ENCODE results near the gene NDUFC1. TPM values are rescaled to one million over a fixed set of nuclear protein-coding genes. Genes with fewer than 3 reads are reported as not detected.

NDUFC1 gene
- polyA plus RNA-seq, 3 donors = 24.7 to 134 (median 123) TPM

DNA sequence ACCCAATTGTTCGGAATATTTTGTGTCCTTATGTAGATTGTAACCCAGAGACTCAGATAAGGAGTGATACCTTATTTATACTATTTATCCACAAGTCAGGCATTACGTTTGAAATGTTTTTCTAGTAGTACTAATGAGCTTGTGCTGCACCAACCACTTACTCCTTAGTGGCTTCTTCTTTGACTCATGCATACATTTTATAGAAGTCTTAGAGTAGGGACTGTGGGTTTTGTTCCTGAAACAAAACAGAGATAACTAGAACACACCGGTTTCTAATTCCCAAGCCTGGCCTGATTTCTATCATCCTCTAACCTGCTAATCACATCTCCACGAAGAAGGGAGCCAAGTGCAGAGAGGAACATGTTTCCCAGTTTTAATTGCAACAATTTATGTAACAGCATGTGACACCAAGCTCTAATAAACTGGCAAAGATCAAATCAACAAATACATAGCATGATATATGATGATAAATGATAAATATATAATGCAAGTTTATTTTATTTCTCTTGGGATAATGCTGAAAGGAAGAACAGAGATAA, 54.5 kb downstream of the NDUFC1 start:
- Histone ChIP-seq H3K9me3 (replicated peaks in 1 of 2; ENCODE audit: control insufficient read depth in 1 of 2, insufficient read depth in 1 of 2, low read length in 2 of 2) (no peaks in the 10 kb centered on the region), H3K4me3 (replicated peaks in 1 of 3; ENCODE audit: low read depth in 2 of 3, low read length in 3 of 3) (no peak overlapping the region), H3K79me2 (ENCODE audit: insufficient read depth, low read length) (no peaks in the 10 kb centered on the region), H3K4me2 (replicated peaks; ENCODE audit: extremely low read depth, low read length, poor library complexity, severe bottlenecking) (no peak overlapping the region), H4K20me1 (ENCODE audit: insufficient read depth, low read length) (no peaks in the 10 kb centered on the region), H3K4me1 (ENCODE audit: control insufficient read depth in 1 of 2, insufficient read depth in 2 of 2, low read length in 2 of 2) (no peaks in the 10 kb centered on the region), H3K36me3 (replicated peaks in 1 of 2; ENCODE audit: control insufficient read depth in 1 of 2, insufficient read depth in 2 of 2, low read length in 2 of 2) (no peaks in the 10 kb centered on the region), H2AFZ (ENCODE audit: insufficient read depth, low read depth, low read length, poor library complexity, severe bottlenecking) (no peak overlapping the region), H3K27ac (ENCODE audit: low read depth in 1 of 2, low read length in 2 of 2) (no peak overlapping the region), H3K27me3 (ENCODE audit: control insufficient read depth in 2 of 2, insufficient read depth in 2 of 2, low read length in 2 of 2) (no peaks in the 10 kb centered on the region), H3K9ac (ENCODE audit: insufficient read depth, low read length, poor library complexity, severe bottlenecking) (no peak overlapping the region)
- Mint-ChIP-seq H3K9me3 (no peaks in the 10 kb centered on the region), H3K4me3 (no peak overlapping the region), H3K36me3 (no peaks in the 10 kb centered on the region), H3K27ac (no peak overlapping the region), H3K4me1 (no peaks in the 10 kb centered on the region), H3K27me3 (ENCODE audit: low read depth in 3 of 3) (peaks cover 0 to 2% (median 2%) of the 10 kb centered on the region in 3 donors)
- intact Hi-C loops (cut with micrococcal nuclease) = no loop called here
- no CpG with 5 or more reads among the region's 4 CpGs for WGBS (ENCODE audit: insufficient coverage)
- no peak for DNase-seq
- TF ChIP-seq, protein P1, sequence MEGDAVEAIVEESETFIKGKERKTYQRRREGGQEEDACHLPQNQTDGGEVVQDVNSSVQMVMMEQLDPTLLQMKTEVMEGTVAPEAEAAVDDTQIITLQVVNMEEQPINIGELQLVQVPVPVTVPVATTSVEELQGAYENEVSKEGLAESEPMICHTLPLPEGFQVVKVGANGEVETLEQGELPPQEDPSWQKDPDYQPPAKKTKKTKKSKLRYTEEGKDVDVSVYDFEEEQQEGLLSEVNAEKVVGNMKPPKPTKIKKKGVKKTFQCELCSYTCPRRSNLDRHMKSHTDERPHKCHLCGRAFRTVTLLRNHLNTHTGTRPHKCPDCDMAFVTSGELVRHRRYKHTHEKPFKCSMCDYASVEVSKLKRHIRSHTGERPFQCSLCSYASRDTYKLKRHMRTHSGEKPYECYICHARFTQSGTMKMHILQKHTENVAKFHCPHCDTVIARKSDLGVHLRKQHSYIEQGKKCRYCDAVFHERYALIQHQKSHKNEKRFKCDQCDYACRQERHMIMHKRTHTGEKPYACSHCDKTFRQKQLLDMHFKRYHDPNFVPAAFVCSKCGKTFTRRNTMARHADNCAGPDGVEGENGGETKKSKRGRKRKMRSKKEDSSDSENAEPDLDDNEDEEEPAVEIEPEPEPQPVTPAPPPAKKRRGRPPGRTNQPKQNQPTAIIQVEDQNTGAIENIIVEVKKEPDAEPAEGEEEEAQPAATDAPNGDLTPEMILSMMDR (IDR thresholded peaks at IDR 0.05) = no peak

- H3K9me3 Mint-ChIP-seq = no peaks in the 10 kb centered on the region
- peaks cover 0 to 2% (median 0%) of the 10 kb centered on the region in 3 donors for H3K27me3 Mint-ChIP-seq (ENCODE audit: low read depth in 3 of 3)
- Histone ChIP-seq H3K4me3 (replicated peaks in 1 of 3; ENCODE audit: low read depth in 2 of 3, low read length in 3 of 3) (no peak overlapping the region), H3K4me2 (replicated peaks; ENCODE audit: extremely low read depth, low read length, poor library complexity, severe bottlenecking) (no peak overlapping the region), H4K20me1 (ENCODE audit: insufficient read depth, low read length) (no peaks in the 10 kb centered on the region), H3K4me1 (ENCODE audit: control insufficient read depth in 1 of 2, insufficient read depth in 2 of 2, low read length in 2 of 2) (no peaks in the 10 kb centered on the region), H3K27ac (ENCODE audit: low read depth in 1 of 2, low read length in 2 of 2) (no peak overlapping the region), H3K79me2 (ENCODE audit: insufficient read depth, low read length) (no peaks in the 10 kb centered on the region), H3K9ac (ENCODE audit: insufficient read depth, low read length, poor library complexity, severe bottlenecking) (no peak overlapping the region), H3K9me3 (replicated peaks in 1 of 2; ENCODE audit: control insufficient read depth in 1 of 2, insufficient read depth in 1 of 2, low read length in 2 of 2) (no peaks in the 10 kb centered on the region), H3K27me3 (ENCODE audit: control insufficient read depth in 2 of 2, insufficient read depth in 2 of 2, low read length in 2 of 2) (no peaks in the 10 kb centered on the region), H3K36me3 (replicated peaks in 1 of 2; ENCODE audit: control insufficient read depth in 1 of 2, insufficient read depth in 2 of 2, low read length in 2 of 2) (no peaks in the 10 kb centered on the region), H2AFZ (ENCODE audit: insufficient read depth, low read depth, low read length, poor library complexity, severe bottlenecking) (no peak overlapping the region)
- intact Hi-C loops (cut with micrococcal nuclease) = no loop called here
- H3K36me3 Mint-ChIP-seq = no peaks in the 10 kb centered on the region
- DNase-seq = no peak
- TF ChIP-seq, protein P1 (IDR thresholded peaks at IDR 0.05) = no peak
- no peak overlapping the region for H3K4me3 Mint-ChIP-seq
- H3K27ac Mint-ChIP-seq = no peak overlapping the region
- H3K4me1 Mint-ChIP-seq = no peaks in the 10 kb centered on the region
These were observed 55.0 kb downstream of the NDUFC1 start for GRCh38 chr4:139247241-139247640.

Measured in CD14-positive monocyte (primary cell).